ENCODE data around the gene USO1. TPM values are rescaled to one million over a fixed set of nuclear protein-coding genes. Genes with fewer than 3 reads are reported as not detected.
"Not testable (repeated sequence)": the region's sequence is repeated elsewhere in the genome, so short reads cannot be mapped to it uniquely, and the experiment has no call there.

The USO1 gene
- total and polyA plus RNA-seq, 2 of the 8 experiments (the other 6 are each of a cell fraction or from before 2014, with no cell fraction given), result 57.3 to 198 TPM

- not testable (repeated sequence) for H3K4ac ChIP-seq (replicated peaks; ENCODE audit: insufficient read length, low read depth, low read length); H3K36me3 ChIP-seq (ENCODE audit: control insufficient read depth in 2 of 4, insufficient read depth in 4 of 4, low read length in 3 of 4); H3K79me2 ChIP-seq (ENCODE audit: control insufficient read depth in 1 of 2, insufficient read depth in 2 of 2, low read length in 2 of 2); H3K27me3 ChIP-seq (replicated peaks in 1 of 4; ENCODE audit: control insufficient read depth in 3 of 4, extremely low read depth in 1 of 4, insufficient read depth in 3 of 4, low read length in 3 of 4); H3K9ac ChIP-seq (replicated peaks in 1 of 4; ENCODE audit: extremely low read depth in 1 of 4, low read depth in 3 of 4, low read length in 3 of 4); H3K23ac ChIP-seq (ENCODE audit: insufficient read length); H4K91ac ChIP-seq (replicated peaks; ENCODE audit: insufficient read length, low read length); H3K9me3 ChIP-seq (ENCODE audit: insufficient read depth in 2 of 2, low read depth in 1 of 2, low read length in 1 of 2); H3K4me3 ChIP-seq (ENCODE audit: extremely low read depth in 1 of 4, insufficient read depth in 2 of 4, low read depth in 3 of 4, low read length in 4 of 4); H3K4me2 ChIP-seq (ENCODE audit: insufficient read depth in 1 of 2, low read depth in 2 of 2, low read length in 2 of 2); H4K20me1 ChIP-seq (replicated peaks in 1 of 2; ENCODE audit: control insufficient read depth in 1 of 2, insufficient read depth in 2 of 2, low read length in 2 of 2); H2BK15ac ChIP-seq (ENCODE audit: low read length); H3K23me2 ChIP-seq (ENCODE audit: low read depth, low read length); H2BK12ac ChIP-seq (ENCODE audit: low read depth, low read length); H4K5ac ChIP-seq (ENCODE audit: insufficient read length, low read depth, low read length); H3K79me1 ChIP-seq (ENCODE audit: low read depth, low read length); H3K4me1 ChIP-seq (replicated peaks in 1 of 4; ENCODE audit: control insufficient read depth in 3 of 4, insufficient read depth in 4 of 4, low read length in 3 of 4); H3K27ac ChIP-seq (ENCODE audit: low read depth, low read length); H3K14ac ChIP-seq (ENCODE audit: insufficient read length); H4K8ac ChIP-seq (ENCODE audit: extremely low read depth, insufficient read depth, low read length); H2BK5ac ChIP-seq (ENCODE audit: low read depth, low read length); H2BK120ac ChIP-seq (replicated peaks; ENCODE audit: low read depth, low read length); H3K56ac ChIP-seq (replicated peaks; ENCODE audit: insufficient read length, low read depth, low read length); H2BK20ac ChIP-seq (ENCODE audit: low read length); H2AK5ac ChIP-seq (ENCODE audit: low read depth, low read length)
- peak; percentile 41 to 56 for DNase-seq (ENCODE audit: low read depth in 1 of 2, low spot score in 2 of 2)
- POLR2A ChIA-PET (ENCODE audit: partially characterized antibody), result interaction anchor here (0.9 to 1.0 kb wide), 2 partner anchors 9 to 10 kb away, joined by 3 read pairs; no protein-coding TSS in a partner anchor
- FAIRE-seq, result peak; percentile 75
- 0 out of 2 replicates have a peak overlapping the region, but pooled peaks have one; percentile 25 for H3K18ac ChIP-seq (ENCODE audit: extremely low read depth, low read length)
- peak overlapping the region; percentile 98 for H2AFZ ChIP-seq (ENCODE audit: low read length)
- WGBS, 2 experiments (ENCODE audit: extremely low coverage in 1 of 2, insufficient coverage in 1 of 2, insufficient read length in 1 of 2, insufficient replicate concordance in 2 of 2, low coverage in 1 of 2, low lambda C conversion rate in 2 of 2, missing lambda C conversion rate in 1 of 2), result 41% methylated on average over 13 of the region's 14 CpGs; no CpG with 5 or more reads in 1 of the 2 experiments
- CTCF ChIA-PET (ENCODE audit: partially characterized antibody), result interaction anchor here (0.6 to 1.5 kb wide), 35 partner anchors 8 to 364 kb away, joined by 3 to 17 read pairs (median 3); partner anchors contain the start of gene USO1
- TF ChIP-seq YY1 (IDR thresholded peaks at IDR 0.05; ENCODE audit: low read depth, low read length) (peak; percentile 34; the same call in 1 of the 2 replicates), RAD21 (IDR thresholded peaks at IDR 0.05 in 1 of 2, conservative IDR thresholded peaks at IDR 0.05 in 1 of 2; ENCODE audit: low read depth in 2 of 2, low read length in 2 of 2) (peak; percentile 80 to 81), CEBPB (IDR thresholded peaks at IDR 0.05; ENCODE audit: low read depth, low read length) (peak; percentile 95), MAFK (IDR thresholded peaks at IDR 0.05; ENCODE audit: low read depth, low read length) (0 out of 2 replicates have a peak, but pooled peaks have one; percentile 16), CTCF (IDR thresholded peaks at IDR 0.05; ENCODE audit: control extremely low read depth in 1 of 3, insufficient read depth in 1 of 3, low read depth in 1 of 3, low read length in 3 of 3) (peak in 2 of 3 experiments; percentile 63 to 64; a peak in 3 of 4 replicates), BACH1 (IDR thresholded peaks at IDR 0.05; ENCODE audit: low read length) (peak; percentile 45; the same call in 1 of the 2 replicates)
Measured at GRCh38 chr4:75848171-75848760, 123.9 kb downstream of the USO1 start.
